Loucy (cell line): ENCODE results near the gene FSTL4.

Experiments used
- H2AFZ ChIP-seq: fragments of 200-600 bp; sonication (generic); 2 replicates; pipeline ENCODE4 v1.6.0; 2016; ENCODE audit warnings: antibody characterized with exemption, mild to moderate bottlenecking, low read length, moderate library complexity
- H3F3A ChIP-seq: fragments of 200-600 bp; 2 replicates; pipeline ENCODE4 v1.6.0; 2016; ENCODE audit warnings: antibody characterized with exemption, low read depth, mild to moderate bottlenecking
- H3K27me3 ChIP-seq: fragments of 200-600 bp; sonication (generic); 2 replicates; pipeline ENCODE4 v1.6.1; 2014; ENCODE audit warnings: low read length, mild to moderate bottlenecking; ENCODE audit not compliant: insufficient read depth, poor library complexity, severe bottlenecking
- H3K36me3 ChIP-seq: fragments of 200-600 bp; sonication (generic); 2 replicates; pipeline ENCODE4 v1.6.1; 2016; ENCODE audit warnings: low read length; ENCODE audit not compliant: insufficient read depth
- H3K4me1 ChIP-seq: fragments of 200-600 bp; sonication (generic); 2 replicates; pipeline ENCODE4 v1.5.1; 2014; ENCODE audit warnings: low read length, mild to moderate bottlenecking; ENCODE audit not compliant: insufficient read depth, poor library complexity, severe bottlenecking
- H3K4me2 ChIP-seq: fragments of 200-600 bp; sonication (generic); 2 replicates; pipeline ENCODE4 v1.6.0; 2014; ENCODE audit warnings: antibody characterized with exemption, low read length, low read depth, mild to moderate bottlenecking; ENCODE audit not compliant: poor library complexity, severe bottlenecking
- H3K4me3 ChIP-seq: fragments of 200-600 bp; sonication (generic); 2 replicates; pipeline ENCODE4 v1.5.1; 2014; ENCODE audit warnings: low read length, mild to moderate bottlenecking, mixed read lengths; ENCODE audit not compliant: poor library complexity, severe bottlenecking
- H3K79me2 ChIP-seq: fragments of 200-600 bp; sonication (generic); 2 replicates; pipeline ENCODE4 v1.6.1; 2014; ENCODE audit warnings: low read length; ENCODE audit not compliant: insufficient read depth
- H3K9ac ChIP-seq: fragments of 200-600 bp; sonication (generic); 2 replicates; pipeline ENCODE4 v1.6.0; 2014; ENCODE audit warnings: mild to moderate bottlenecking, low read depth, low read length, moderate library complexity; ENCODE audit not compliant: poor library complexity, severe bottlenecking
- H3K9me2 ChIP-seq: fragments of 200-600 bp; sonication (generic); replicated peaks from 2 replicates; pipeline ENCODE4 v1.6.1; 2016; ENCODE audit warnings: low read depth, low read length, mixed read lengths
- H3K9me3 ChIP-seq: fragments of 200-600 bp; sonication (generic); 2 replicates; pipeline ENCODE4 v1.6.1; 2014; ENCODE audit warnings: mild to moderate bottlenecking, antibody characterized with exemption, low read length, low read depth; ENCODE audit not compliant: insufficient read depth
- H4K20me1 ChIP-seq: fragments of 200-600 bp; sonication (generic); 2 replicates; pipeline ENCODE4 v1.6.0; 2014; ENCODE audit warnings: antibody characterized with exemption, low read length, mild to moderate bottlenecking; ENCODE audit not compliant: insufficient read depth, poor library complexity, severe bottlenecking
- EZH2phosphoT487 ChIP-seq: fragments of 200-600 bp; IDR thresholded peaks from 2 replicates; pipeline ENCODE4 v1.6.1; 2018; ENCODE audit warnings: antibody characterized with exemption, mild to moderate bottlenecking, moderate library complexity, borderline replicate concordance
- TF ChIP-seq, protein P1 (sequence below): fragments of 200-600 bp; sonication (generic); conservative IDR thresholded peaks from 2 replicates; pipeline ENCODE4 v1.5.1; 2014; ENCODE audit warnings: mild to moderate bottlenecking, antibody characterized with exemption, low read length

FSTL4 gene

DNA sequence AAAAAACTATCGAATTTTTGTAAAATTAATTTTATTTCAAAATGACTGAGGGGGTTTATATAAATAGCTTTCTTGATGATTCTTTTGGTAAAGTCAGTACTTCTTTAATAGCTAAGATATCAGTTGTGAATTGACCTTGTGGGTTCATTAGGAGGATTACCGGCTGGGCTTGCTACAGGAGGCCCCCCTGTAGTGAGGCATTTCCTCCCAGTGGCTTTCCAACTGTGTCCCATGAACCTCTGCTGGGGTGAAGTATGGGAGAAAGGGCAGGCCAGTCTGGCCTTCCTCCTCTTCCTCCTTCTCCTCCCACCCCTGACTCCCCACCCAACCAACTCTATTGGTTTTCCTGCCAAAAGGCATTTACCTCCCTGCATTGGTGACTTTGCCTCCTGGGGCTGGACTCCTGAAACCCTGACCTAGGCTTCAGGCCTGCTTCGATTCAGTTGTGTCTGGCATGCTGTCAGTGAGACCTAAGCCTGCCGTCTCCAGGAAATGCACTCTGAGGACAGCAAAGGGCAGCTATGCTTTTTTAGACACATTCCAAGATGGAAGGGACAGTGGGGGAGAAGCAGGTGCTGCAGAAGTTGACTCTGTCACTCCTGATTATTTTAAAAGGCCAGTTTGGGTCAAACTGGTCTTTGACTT, 415.8 kb downstream of the FSTL4 start:
- no peaks in the 10 kb centered on the region for H3F3A ChIP-seq
- no peaks in the 10 kb centered on the region for H3K27me3 ChIP-seq
- H4K20me1 ChIP-seq = no peaks in the 10 kb centered on the region
- TF ChIP-seq, protein P1, sequence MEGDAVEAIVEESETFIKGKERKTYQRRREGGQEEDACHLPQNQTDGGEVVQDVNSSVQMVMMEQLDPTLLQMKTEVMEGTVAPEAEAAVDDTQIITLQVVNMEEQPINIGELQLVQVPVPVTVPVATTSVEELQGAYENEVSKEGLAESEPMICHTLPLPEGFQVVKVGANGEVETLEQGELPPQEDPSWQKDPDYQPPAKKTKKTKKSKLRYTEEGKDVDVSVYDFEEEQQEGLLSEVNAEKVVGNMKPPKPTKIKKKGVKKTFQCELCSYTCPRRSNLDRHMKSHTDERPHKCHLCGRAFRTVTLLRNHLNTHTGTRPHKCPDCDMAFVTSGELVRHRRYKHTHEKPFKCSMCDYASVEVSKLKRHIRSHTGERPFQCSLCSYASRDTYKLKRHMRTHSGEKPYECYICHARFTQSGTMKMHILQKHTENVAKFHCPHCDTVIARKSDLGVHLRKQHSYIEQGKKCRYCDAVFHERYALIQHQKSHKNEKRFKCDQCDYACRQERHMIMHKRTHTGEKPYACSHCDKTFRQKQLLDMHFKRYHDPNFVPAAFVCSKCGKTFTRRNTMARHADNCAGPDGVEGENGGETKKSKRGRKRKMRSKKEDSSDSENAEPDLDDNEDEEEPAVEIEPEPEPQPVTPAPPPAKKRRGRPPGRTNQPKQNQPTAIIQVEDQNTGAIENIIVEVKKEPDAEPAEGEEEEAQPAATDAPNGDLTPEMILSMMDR = no peak
- TF ChIP-seq EZH2phosphoT487 = no peak
- H2AFZ ChIP-seq = no peak overlapping the region
- no peak overlapping the region for H3K9ac ChIP-seq
- H3K9me2 ChIP-seq = no peaks in the 10 kb centered on the region
- H3K4me2 ChIP-seq = no peak overlapping the region
- H3K36me3 ChIP-seq = no peaks in the 10 kb centered on the region
- H3K79me2 ChIP-seq = no peaks in the 10 kb centered on the region
- H3K4me3 ChIP-seq = no peak overlapping the region
- no peaks in the 10 kb centered on the region for H3K4me1 ChIP-seq
- H3K9me3 ChIP-seq = no peaks in the 10 kb centered on the region

DNA sequence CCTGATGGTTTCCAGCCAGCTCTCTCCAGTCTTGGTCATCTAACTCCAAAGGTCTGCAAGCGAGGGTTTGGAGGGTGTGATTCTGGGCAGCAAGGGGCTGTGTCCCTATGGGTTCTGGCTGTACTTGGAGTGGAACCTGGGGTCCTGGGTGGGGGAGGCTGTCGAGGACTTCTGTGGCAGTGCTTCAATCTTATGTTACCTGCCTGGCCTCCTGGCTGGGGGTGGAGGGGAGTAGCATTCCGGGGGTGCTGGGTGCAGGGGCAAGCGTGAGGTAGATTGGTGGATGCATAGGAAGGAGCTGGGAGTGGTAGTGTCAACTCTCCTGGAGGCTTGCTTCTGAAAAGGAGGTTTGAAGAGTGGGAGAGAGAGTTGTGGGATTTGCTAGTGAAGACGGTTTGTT, 417.1 kb downstream of the FSTL4 start:
- Histone ChIP-seq H3K4me3 (no peak overlapping the region), H3F3A (no peaks in the 10 kb centered on the region), H3K9ac (no peak overlapping the region), H4K20me1 (no peaks in the 10 kb centered on the region), H3K79me2 (no peaks in the 10 kb centered on the region), H3K4me1 (no peaks in the 10 kb centered on the region), H3K9me2 (no peaks in the 10 kb centered on the region), H2AFZ (no peak overlapping the region), H3K9me3 (no peaks in the 10 kb centered on the region), H3K4me2 (no peak overlapping the region), H3K36me3 (no peaks in the 10 kb centered on the region), H3K27me3 (no peaks in the 10 kb centered on the region)
- TF ChIP-seq EZH2phosphoT487 = no peak
- TF ChIP-seq, protein P1 = no peak

DNA sequence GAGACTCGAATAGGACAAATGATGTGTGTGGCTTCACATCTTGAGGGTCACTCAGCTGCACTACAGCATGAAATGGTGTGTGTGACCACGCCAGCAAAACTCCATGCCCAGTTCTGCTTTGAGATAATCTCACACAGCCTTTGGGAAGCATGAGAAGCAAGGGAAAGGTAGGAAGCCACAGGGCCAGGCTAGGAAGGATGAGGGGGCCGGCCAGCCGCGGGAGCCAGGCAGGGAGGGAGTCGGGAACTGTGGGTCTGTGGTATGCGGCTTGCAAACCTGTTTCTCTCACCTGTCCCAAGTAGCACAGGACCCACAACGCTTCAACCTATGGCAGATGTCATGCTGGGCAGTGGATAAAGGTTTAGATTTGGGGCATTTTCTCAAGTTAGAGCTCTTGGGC, 418.5 kb downstream of the FSTL4 start:
- H2AFZ ChIP-seq = no peak overlapping the region

More for the DNA sequence above, 418.5 kb downstream of the FSTL4 start:
- no peak overlapping the region for H3K9ac ChIP-seq
- H3F3A ChIP-seq = no peaks in the 10 kb centered on the region
- no peaks in the 10 kb centered on the region for H3K9me2 ChIP-seq
- H3K79me2 ChIP-seq = no peaks in the 10 kb centered on the region
- H3K4me3 ChIP-seq = no peak overlapping the region
- no peaks in the 10 kb centered on the region for H3K36me3 ChIP-seq
- TF ChIP-seq, protein P1 = no peak
- TF ChIP-seq EZH2phosphoT487 = no peak
- no peaks in the 10 kb centered on the region for H3K27me3 ChIP-seq
- no peaks in the 10 kb centered on the region for H4K20me1 ChIP-seq
- no peak overlapping the region for H3K4me2 ChIP-seq
- no peaks in the 10 kb centered on the region for H3K4me1 ChIP-seq
- H3K9me3 ChIP-seq = no peaks in the 10 kb centered on the region
